Neuronal stem cell (in vitro differentiated cells): Measurements from ENCODE around the gene RICTOR.
A peak's percentile ranks its signal among the peaks of the same experiment; 100 is the strongest.

ENCODE experiments used
- DNase-seq: peaks from one replicate; pipeline ENCODE4 v3.0.0-alpha.2; 2013; ENCODE audit warnings: low spot score
- H2AFZ ChIP-seq: one replicate; pipeline ENCODE4 v1.6.1; 2013; ENCODE audit warnings: mild to moderate bottlenecking, low read length, inconsistent platforms
- H2AK5ac ChIP-seq: 2 replicates; pipeline ENCODE4 v1.6.1; 2013; ENCODE audit warnings: low read depth, mild to moderate bottlenecking, inconsistent platforms, low read length, moderate library complexity, mixed read lengths
- H2BK120ac ChIP-seq: 2 replicates; pipeline ENCODE4 v1.6.1; 2013; ENCODE audit warnings: low read depth, mild to moderate bottlenecking, inconsistent platforms, low read length, moderate library complexity, mixed read lengths
- H2BK12ac ChIP-seq: one replicate; pipeline ENCODE4 v1.6.1; 2013; ENCODE audit warnings: low read length, inconsistent platforms
- H2BK15ac ChIP-seq: 2 replicates; pipeline ENCODE4 v1.6.1; 2013; ENCODE audit warnings: mild to moderate bottlenecking, low read length, inconsistent platforms, mixed read lengths
- H2BK5ac ChIP-seq: one replicate; pipeline ENCODE4 v1.6.1; 2013; ENCODE audit warnings: inconsistent platforms, mild to moderate bottlenecking, low read length, moderate library complexity
- H3K14ac ChIP-seq: one replicate; pipeline ENCODE4 v1.6.1; 2013; ENCODE audit warnings: low read length, inconsistent platforms
- H3K18ac ChIP-seq: 2 replicates; pipeline ENCODE4 v1.6.1; 2013; ENCODE audit warnings: low read length, inconsistent platforms
- H3K23ac ChIP-seq: 2 replicates; pipeline ENCODE4 v1.6.1; 2013; ENCODE audit warnings: low read depth, mild to moderate bottlenecking, mixed read lengths, low read length, inconsistent platforms; ENCODE audit not compliant: poor library complexity
- H3K27ac ChIP-seq: replicated peaks from 3 replicates; pipeline ENCODE4 v1.5.1; 2013; ENCODE audit warnings: low read length, inconsistent platforms
- H3K27me3 ChIP-seq, 3 experiments: 2 replicates each; pipeline ENCODE4 v1.6.1; 2013; ENCODE audit warnings: low read length in 3 of 3, mild to moderate bottlenecking in 2 of 3, inconsistent platforms in 1 of 3, low read depth in 1 of 3, mixed read lengths in 1 of 3, moderate library complexity in 1 of 3; ENCODE audit not compliant: control insufficient read depth in 3 of 3, insufficient read depth in 3 of 3
- H3K36me3 ChIP-seq, 2 donors: replicated peaks in 1 of 2; 2 replicates each; pipeline ENCODE4 v1.6.1; 2013; ENCODE audit warnings: low read length in 2 of 2; ENCODE audit not compliant: control insufficient read depth in 2 of 2, insufficient read depth in 2 of 2
- H3K4ac ChIP-seq: 2 replicates; pipeline ENCODE4 v1.6.1; 2013; ENCODE audit warnings: inconsistent platforms, mild to moderate bottlenecking, low read length, moderate library complexity
- H3K4me1 ChIP-seq, 2 donors: 1 replicate in 1 of 2; 2 replicates in 1 of 2; pipeline ENCODE4 v1.6.1; 2013; ENCODE audit warnings: low read length in 2 of 2, low read depth in 1 of 2; ENCODE audit not compliant: control insufficient read depth in 2 of 2, insufficient read depth in 1 of 2
- H3K4me2 ChIP-seq: one replicate; pipeline ENCODE4 v1.6.1; 2013; ENCODE audit warnings: mild to moderate bottlenecking, low read length, inconsistent platforms; ENCODE audit not compliant: insufficient read depth, poor library complexity, severe bottlenecking
- H3K4me3 ChIP-seq, 2 donors: 2 replicates each; pipeline ENCODE4 v1.5.1; 2013; ENCODE audit warnings: low read length in 2 of 2, mild to moderate bottlenecking in 2 of 2, inconsistent platforms in 1 of 2, moderate library complexity in 1 of 2
- H3K79me1 ChIP-seq: one replicate; pipeline ENCODE4 v1.6.1; 2013; ENCODE audit warnings: low read depth, mild to moderate bottlenecking, inconsistent platforms, low read length, moderate library complexity
- H3K9ac ChIP-seq: one replicate; pipeline ENCODE4 v1.6.1; 2013; ENCODE audit warnings: mild to moderate bottlenecking, low read depth, low read length, inconsistent platforms; ENCODE audit not compliant: poor library complexity
- H3K9me3 ChIP-seq, 2 donors: replicated peaks in 1 of 2; 2 replicates each; pipeline versions ENCODE3 to v1.6.1; 2013; ENCODE audit warnings: low read length in 2 of 2, mild to moderate bottlenecking in 2 of 2, inconsistent platforms in 1 of 2, low read depth in 1 of 2, mixed read lengths in 1 of 2, moderate library complexity in 1 of 2; ENCODE audit not compliant: control insufficient read depth in 2 of 2, insufficient read depth in 1 of 2
- H4K8ac ChIP-seq: one replicate; pipeline ENCODE4 v1.6.1; 2013; ENCODE audit warnings: low read depth, mild to moderate bottlenecking, inconsistent platforms, low read length, moderate library complexity
- H4K91ac ChIP-seq: one replicate; pipeline ENCODE4 v1.6.1; 2013; ENCODE audit warnings: low read length, low read depth, mild to moderate bottlenecking, inconsistent platforms; ENCODE audit not compliant: poor library complexity
- WGBS, 2 donors: extraction: QIAGEN DNeasy Blood & Tissue Kit; methylation state at CpG; one replicate each; pipeline ENCODE4 v1.1.7; 2013; ENCODE audit warnings: missing lambda C conversion rate in 2 of 2, mixed read lengths in 1 of 2; ENCODE audit not compliant: insufficient read length in 2 of 2, insufficient replicate concordance in 1 of 2; ENCODE audit errors: extremely low coverage in 2 of 2; 5-methylcytosine and 5-hydroxymethylcytosine counted together

Gene RICTOR

GRCh38 chr5:39102684-39103155, 28.5 kb upstream of the RICTOR start:
- H3K4me3 ChIP-seq = no peak overlapping the region
- no peak overlapping the region for H3K27ac ChIP-seq
- no peak overlapping the region for H2BK5ac ChIP-seq
- no peak overlapping the region for H3K9ac ChIP-seq
- no peak overlapping the region for H2BK12ac ChIP-seq
- H2BK15ac ChIP-seq = no peak overlapping the region
- no peaks in the 10 kb centered on the region for H3K27me3 ChIP-seq
- no peaks in the 10 kb centered on the region for H3K9me3 ChIP-seq
- H3K79me1 ChIP-seq = no peaks in the 10 kb centered on the region
- no peak for DNase-seq
- WGBS, 2 donors = no CpG with 5 or more reads among the region's 4 CpGs
- no peak overlapping the region for H2BK120ac ChIP-seq
- no peak overlapping the region for H3K4ac ChIP-seq
- no peak overlapping the region for H3K4me2 ChIP-seq
- H2AFZ ChIP-seq = no peak overlapping the region
- no peak overlapping the region for H4K8ac ChIP-seq
- H3K36me3 ChIP-seq = no peaks in the 10 kb centered on the region
- no peaks in the 10 kb centered on the region for H3K4me1 ChIP-seq
- no peak overlapping the region for H4K91ac ChIP-seq
- no peak overlapping the region for H3K18ac ChIP-seq
- H3K23ac ChIP-seq = no peak overlapping the region
- no peak overlapping the region for H2AK5ac ChIP-seq
- no peak overlapping the region for H3K14ac ChIP-seq

- H3K4me2 ChIP-seq = no peak overlapping the region
- no peak overlapping the region for H3K9ac ChIP-seq
- DNase-seq = no peak
- H4K91ac ChIP-seq = peak overlapping the region; percentile 65
- H3K4me1 ChIP-seq = no peaks in the 10 kb centered on the region
- H2AK5ac ChIP-seq = no peak overlapping the region
- H2BK12ac ChIP-seq = no peak overlapping the region
- H4K8ac ChIP-seq = no peak overlapping the region
- no peaks in the 10 kb centered on the region for H3K27me3 ChIP-seq
- H3K79me1 ChIP-seq = no peaks in the 10 kb centered on the region
- H3K9me3 ChIP-seq = no peaks in the 10 kb centered on the region
- no peak overlapping the region for H3K4me3 ChIP-seq
- H2BK5ac ChIP-seq = no peak overlapping the region
- no peak overlapping the region for H2BK15ac ChIP-seq
- no peak overlapping the region for H3K18ac ChIP-seq
- no peak overlapping the region for H2BK120ac ChIP-seq
- no CpG with 5 or more reads among the region's 7 CpGs for WGBS, 2 donors
- no peak overlapping the region for H3K14ac ChIP-seq
- H3K36me3 ChIP-seq = no peaks in the 10 kb centered on the region
- H3K27ac ChIP-seq = no peak overlapping the region
- no peak overlapping the region for H3K23ac ChIP-seq
- no peak overlapping the region for H2AFZ ChIP-seq
- H3K4ac ChIP-seq = no peak overlapping the region
Measured at GRCh38 chr5:39100851-39101396, 26.7 kb upstream of the RICTOR start.

- no peak overlapping the region for H3K27ac ChIP-seq
- H3K79me1 ChIP-seq = no peaks in the 10 kb centered on the region
- H3K14ac ChIP-seq = no peak overlapping the region
- H2AK5ac ChIP-seq = no peak overlapping the region
- no peak overlapping the region for H3K4ac ChIP-seq
- H3K23ac ChIP-seq = no peak overlapping the region
- no peak overlapping the region for H2BK15ac ChIP-seq
- DNase-seq = no peak
- H4K91ac ChIP-seq = no peak overlapping the region
- no peak overlapping the region for H3K4me2 ChIP-seq
- no peak overlapping the region for H2AFZ ChIP-seq
- no peak overlapping the region for H2BK12ac ChIP-seq
- no peak overlapping the region for H3K9ac ChIP-seq
- H2BK120ac ChIP-seq = no peak overlapping the region
- no peak overlapping the region for H4K8ac ChIP-seq
- no peaks in the 10 kb centered on the region for H3K36me3 ChIP-seq
- no peaks in the 10 kb centered on the region for H3K9me3 ChIP-seq
- no peak overlapping the region for H3K4me3 ChIP-seq
- no peaks in the 10 kb centered on the region for H3K4me1 ChIP-seq
- H3K27me3 ChIP-seq = no peaks in the 10 kb centered on the region
- no peak overlapping the region for H2BK5ac ChIP-seq
- no CpG with 5 or more reads among the region's 6 CpGs for WGBS, 2 donors
- no peak overlapping the region for H3K18ac ChIP-seq
Measured at GRCh38 chr5:39100301-39100850, 26.2 kb upstream of the RICTOR start.

GRCh38 chr5:39099831-39100230, 25.6 kb upstream of the RICTOR start:
- Histone ChIP-seq H2BK15ac (no peak overlapping the region), H3K23ac (no peak overlapping the region), H3K79me1 (no peaks in the 10 kb centered on the region), H2BK5ac (no peak overlapping the region), H4K8ac (no peak overlapping the region), H2BK120ac (no peak overlapping the region), H4K91ac (no peak overlapping the region), H3K27ac (no peak overlapping the region), H3K27me3 (no peaks in the 10 kb centered on the region), H3K36me3 (no peaks in the 10 kb centered on the region), H2BK12ac (no peak overlapping the region), H3K4me3 (no peak overlapping the region), H2AK5ac (no peak overlapping the region), H3K9ac (no peak overlapping the region), H3K14ac (no peak overlapping the region), H3K4me2 (no peak overlapping the region), H3K9me3 (no peaks in the 10 kb centered on the region), H3K18ac (no peak overlapping the region), H2AFZ (no peak overlapping the region), H3K4ac (no peak overlapping the region), H3K4me1 (no peaks in the 10 kb centered on the region)
- DNase-seq = no peak
